Endothelial cell of umbilical vein (primary cell): ENCODE measurements around the gene ZNF366.

Experiments used
- CTCF ChIP-seq, 2 donors: IDR thresholded peaks; 1 replicate in 1 of 2; 2 replicates in 1 of 2; pipeline ENCODE4 v1.5.1; 2011; ENCODE audit warnings: low read length in 2 of 2, mild to moderate bottlenecking in 2 of 2, moderate library complexity in 2 of 2, control low read depth in 1 of 2, inconsistent platforms in 1 of 2, low read depth in 1 of 2; ENCODE audit not compliant: insufficient read depth in 1 of 2; ENCODE audit errors: extremely low read depth in 1 of 2
- POLR2A ChIP-seq: IDR thresholded peaks from 2 replicates; pipeline ENCODE4 v1.6.1; 2012; ENCODE audit warnings: low read depth, mild to moderate bottlenecking, control low read depth, low read length
- POLR2AphosphoS5 ChIP-seq: IDR thresholded peaks from 2 replicates; pipeline ENCODE4 v1.6.1; 2012; ENCODE audit warnings: low read depth, mild to moderate bottlenecking, control low read depth, low read length, moderate library complexity; ENCODE audit not compliant: insufficient read depth

DNA sequence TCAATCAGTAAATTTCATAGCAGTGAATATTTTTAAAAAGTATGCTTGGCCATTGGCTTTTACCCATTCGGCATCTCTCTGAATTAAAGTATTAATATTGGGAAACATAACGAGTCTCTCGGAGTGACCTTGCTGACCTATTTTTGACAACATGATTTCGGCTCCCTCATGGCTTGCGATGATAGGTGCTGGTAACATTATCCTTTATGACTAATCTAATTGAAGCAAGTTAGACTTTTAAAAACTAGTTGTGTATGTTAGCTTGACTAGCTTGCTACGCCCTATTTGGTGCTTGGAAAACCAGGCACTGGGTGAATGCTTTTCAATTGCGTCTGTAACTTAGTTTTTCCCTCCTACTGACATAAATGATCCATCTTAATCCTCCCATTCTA, 1.1 kb downstream of the ZNF366 start:
- TF ChIP-seq POLR2A: no peak
- TF ChIP-seq CTCF (IDR thresholded peaks at IDR 0.05; ENCODE audit: extremely low read depth in 1 of 2, insufficient read depth in 1 of 2, low read depth in 1 of 2, low read length in 2 of 2): no peak
- TF ChIP-seq POLR2AphosphoS5: no peak
